ENCODE measurements around the gene MUC20.
"Not testable (repeated sequence)": the region's sequence is repeated elsewhere in the genome, so short reads cannot be mapped to it uniquely, and the experiment has no call there.

MUC20 gene

GRCh38 chr3:195731356-195731905 is 10.7 kb downstream of the MUC20 start:
- FAIRE-seq: no peak

- no peak for FAIRE-seq
Observed at GRCh38 chr3:195732940-195733339, 12.2 kb downstream of the MUC20 start.

- FAIRE-seq: no peak
Observed at GRCh38 chr3:195735036-195735695, 14.4 kb downstream of the MUC20 start.

GRCh38 chr3:195736866-195737490 is 16.2 kb downstream of the MUC20 start:
- no peak for FAIRE-seq

GRCh38 chr3:195737782-195738181 is 17.0 kb downstream of the MUC20 start:
- FAIRE-seq: not testable (repeated sequence)

GRCh38 chr3:195738274-195739044 is 17.7 kb downstream of the MUC20 start:
- no peak for FAIRE-seq

GRCh38 chr3:195739561-195740111 is 18.9 kb downstream of the MUC20 start:
- no peak for FAIRE-seq

- FAIRE-seq: no peak
Observed at GRCh38 chr3:195744437-195744836, 23.7 kb downstream of the MUC20 start.

GRCh38 chr3:195746346-195746745 is 25.6 kb downstream of the MUC20 start:
- FAIRE-seq: no peak

- FAIRE-seq: no peak
Observed at GRCh38 chr3:195746751-195747150, 26.0 kb downstream of the MUC20 start.

GRCh38 chr3:195748661-195749060 is 27.9 kb downstream of the MUC20 start:
- no peak for FAIRE-seq

- peak; percentile 52 for FAIRE-seq
Observed at GRCh38 chr3:195749101-195749500, 28.3 kb downstream of the MUC20 start.

GRCh38 chr3:195750797-195751520 is 30.2 kb downstream of the MUC20 start:
- FAIRE-seq: no peak

- no peak for FAIRE-seq
Observed at GRCh38 chr3:195751560-195751959, 30.8 kb downstream of the MUC20 start.

- FAIRE-seq: no peak
Observed at GRCh38 chr3:195752066-195752465, 31.3 kb downstream of the MUC20 start.

- no peak for FAIRE-seq
Observed at GRCh38 chr3:195752546-195753331, 32.0 kb downstream of the MUC20 start.

- no peak for FAIRE-seq
Observed at GRCh38 chr3:195753581-195753980, 32.8 kb downstream of the MUC20 start.

- FAIRE-seq: no peak
Observed at GRCh38 chr3:195754141-195754540, 33.4 kb downstream of the MUC20 start.

- FAIRE-seq: no peak
Observed at GRCh38 chr3:195754906-195755305, 34.1 kb downstream of the MUC20 start.

GRCh38 chr3:195755391-195755790 is 34.6 kb downstream of the MUC20 start:
- FAIRE-seq: no peak

- FAIRE-seq: no peak
Observed at GRCh38 chr3:195755791-195756676, 35.3 kb downstream of the MUC20 start.
